HepG2 (cell line): ENCODE measurements around the gene PLOD3. TPM values are rescaled to one million over a fixed set of nuclear protein-coding genes. Genes with fewer than 3 reads are reported as not detected.

Source experiments
- ATAC-seq: fragments of 200-7000 bp; cut with Tn5 transposase; 3 replicates; pipeline ENCODE4 v1.9.1; 2020; ENCODE audit warnings: mild to moderate bottlenecking, moderate library complexity
- BruUV-seq: library from RNA; stranded (reverse); fragments of 400-500 nt; replicated peaks from 2 replicates; lab custom pipeline; 2021; lab: Mats Ljungman, UMichigan
- CTCF ChIA-PET: fragments of 300-600 bp; formaldehyde crosslinking; extraction: SDS; loops from one replicate; lab custom pipeline; 2021; ENCODE audit warnings: low total read pairs, inconsistent platforms, low intra/inter-chr PET ratio; lab: Yijun Ruan, JAX
- POLR2A ChIA-PET: fragments of 350-600 bp; sonication (Branson Sonifier 250); formaldehyde crosslinking; loops from one replicate; lab custom pipeline; 2020; ENCODE audit warnings: antibody characterized with exemption, inconsistent platforms; lab: Yijun Ruan, JAX
- DNase-seq: peaks from one replicate; pipeline ENCODE4 v3.0.0-alpha.2; 2015; ENCODE audit warnings: low spot score
- FAIRE-seq: peaks from 3 replicates; lab custom pipeline; 2011; peaks lifted over from hg19 to GRCh38; lab: Jason Lieb, UNC
- H2AFZ ChIP-seq: one replicate; pipeline ENCODE4 v1.6.1; 2011; ENCODE audit warnings: low read length, inconsistent platforms
- H3K27ac ChIP-seq: fragments of 300-600 bp; 3 replicates; pipeline ENCODE4 v1.8.0; 2011; ENCODE audit warnings: mixed run types, mild to moderate bottlenecking, mixed read lengths, low read length, inconsistent platforms; ENCODE audit not compliant: insufficient read depth; ENCODE audit errors: extremely low read length
- H3K27me3 ChIP-seq, 2 experiments: fragments of 200-600 bp in 1 of 2; 2 replicates in 1 of 2; 3 replicates in 1 of 2; pipeline versions ENCODE4 v1.6.0 to v1.8.0; 2011; ENCODE audit warnings: low read length in 2 of 2, mild to moderate bottlenecking in 2 of 2, moderate library complexity in 2 of 2, inconsistent platforms in 1 of 2; ENCODE audit not compliant: insufficient read depth in 2 of 2, control insufficient read depth in 1 of 2
- H3K36me3 ChIP-seq, 2 experiments: fragments of 200-600 bp in 1 of 2; replicated peaks in 1 of 2; 2 replicates in 1 of 2; 3 replicates in 1 of 2; pipeline versions ENCODE4 v1.5.1 to v1.8.0; 2011; ENCODE audit warnings: low read length in 2 of 2, inconsistent platforms in 1 of 2; ENCODE audit not compliant: insufficient read depth in 2 of 2, control insufficient read depth in 1 of 2
- H3K4me1 ChIP-seq: 2 replicates; pipeline ENCODE4 v1.5.1; 2012; ENCODE audit warnings: low read length, inconsistent platforms; ENCODE audit not compliant: insufficient read depth
- H3K4me2 ChIP-seq: 2 replicates; pipeline ENCODE4 v1.6.0; 2011; ENCODE audit warnings: low read depth, low read length, inconsistent platforms
- H3K4me3 ChIP-seq, 3 experiments: fragments of 200-600 bp in 1 of 3; sonication (generic), shearing (Covaris generic) in 1 of 3; replicated peaks in 1 of 3; 2 replicates each; pipeline ENCODE4 v1.5.1; 2011 to 2016; ENCODE audit warnings: low read length in 3 of 3, inconsistent platforms in 2 of 3, low read depth in 2 of 3, mild to moderate bottlenecking in 2 of 3, control low read depth in 1 of 3, mixed read lengths in 1 of 3; ENCODE audit not compliant: insufficient read depth in 1 of 3
- H3K79me2 ChIP-seq: one replicate; pipeline ENCODE4 v1.6.1; 2011; ENCODE audit warnings: low read length, inconsistent platforms; ENCODE audit not compliant: insufficient read depth
- H3K9ac ChIP-seq: 2 replicates; pipeline ENCODE4 v1.6.0; 2011; ENCODE audit warnings: mild to moderate bottlenecking, low read depth, low read length, inconsistent platforms; ENCODE audit not compliant: insufficient read depth
- H3K9me3 ChIP-seq: 2 replicates; pipeline ENCODE4 v1.5.1; 2012; ENCODE audit warnings: mild to moderate bottlenecking, low read length
- H4K20me1 ChIP-seq: 2 replicates; pipeline ENCODE4 v1.6.0; 2011; ENCODE audit warnings: inconsistent platforms, mild to moderate bottlenecking, low read length, moderate library complexity; ENCODE audit not compliant: insufficient read depth
- FOXO4 ChIP-seq: sonication (generic); formaldehyde crosslinking; conservative IDR thresholded peaks from 2 replicates; pipeline ENCODE4 v1.8.1; 2023; ENCODE audit warnings: missing genetic modification reagents
- KLF12 ChIP-seq: sonication (generic); formaldehyde crosslinking; IDR thresholded peaks from 2 replicates; pipeline ENCODE4 v1.4.0; 2020; ENCODE audit warnings: missing genetic modification reagents, borderline replicate concordance
- MEIS1 ChIP-seq: sonication (generic); formaldehyde crosslinking; IDR thresholded peaks from 2 replicates; pipeline ENCODE4 v1.9.0; 2021; ENCODE audit warnings: mild to moderate bottlenecking, missing genetic modification reagents, moderate library complexity, borderline replicate concordance
- REXO4 ChIP-seq: sonication (generic); formaldehyde crosslinking; IDR thresholded peaks from 2 replicates; pipeline ENCODE4 v1.8.0; 2022; ENCODE audit warnings: missing genetic modification reagents, mild to moderate bottlenecking, borderline replicate concordance
- RFXAP ChIP-seq: sonication (generic); formaldehyde crosslinking; IDR thresholded peaks from 2 replicates; pipeline ENCODE4 v1.4.0; 2020; ENCODE audit warnings: missing genetic modification reagents, borderline replicate concordance
- ZNF121 ChIP-seq: sonication (generic); formaldehyde crosslinking; IDR thresholded peaks from 2 replicates; pipeline ENCODE4 v1.5.0; 2020; ENCODE audit warnings: mild to moderate bottlenecking, missing genetic modification reagents
- WGBS: methylation state at CpG from one replicate; pipeline ENCODE4 v1.1.6; 2017; ENCODE audit warnings: low lambda C conversion rate; 5-methylcytosine and 5-hydroxymethylcytosine counted together
- in situ Hi-C: cut with HindIII; loops from 2 replicates; pipeline ENCODE4 v1.10.0; 2017; ENCODE audit warnings: low pct_unique_long_range_greater_than_20kb; ENCODE audit not compliant: extremely low pct_ligation_motif_present
- intact Hi-C: fragments of 100-400 bp; cut with micrococcal nuclease; formaldehyde crosslinking; loops from one replicate; pipeline ENCODE4 v1.10.0; 2022; ENCODE audit not compliant: unreplicated experiment
- polyA plus RNA-seq, 8 experiments: library from polyadenylated mRNA; depleted of rRNA in 3 of 8; stranded (reverse) in 7 of 8; unstranded in 1 of 8; fragments of >200 nt; fragmentation: Illumina TruSeq in 4 of 8; extraction: Trizol in 4 of 8; gene quantifications; 2 replicates each; pipeline versions ENCODE4 v1.2.1 to v1.2.3, GENCODE V29; 2011 to 2016; ENCODE audit warnings: low read depth in 4 of 8, missing spikeins in 1 of 8, mixed read lengths in 1 of 8; ENCODE audit not compliant: insufficient read depth in 1 of 8
- total RNA-seq, 5 experiments: library from RNA; depleted of rRNA; stranded (reverse); fragments of >200 nt; fragmentation: Illumina TruSeq; extraction: Trizol; gene quantifications; 2 replicates each; pipeline ENCODE4 v1.2.3, GENCODE V29; 2016; ENCODE audit warnings: low read depth in 1 of 5

The PLOD3 gene
- total and polyA plus RNA-seq, 2 of the 13 experiments (the other 11 are each of a cell fraction or from before 2014, with no cell fraction given) = 65.8 to 67.4 TPM

- peaks cover 3% of the 10 kb centered on the region; the same call in 1 of the 2 replicates for H4K20me1 ChIP-seq
- no peaks in the 10 kb centered on the region; a peak in 1 of 5 replicates for H3K27me3 ChIP-seq
- H3K9ac ChIP-seq = peak overlapping the region; percentile 89
- H2AFZ ChIP-seq = no peak overlapping the region
- H3K4me3 ChIP-seq = peak overlapping the region; percentile 74 to 87 (median 84)
- H3K36me3 ChIP-seq = peaks cover 5 to 8% of the 10 kb centered on the region in 2 experiments; a peak in 3 of 5 replicates
- DNase-seq = no peak
- CTCF ChIA-PET = no interaction called here
- in situ Hi-C loops = no loop called here
- H3K27ac ChIP-seq = peak overlapping the region; percentile 99
- 100% methylated on average over 3 of the region's 5 CpGs for WGBS
- intact Hi-C loops = no loop called here
- TF ChIP-seq FOXO4 (CRISPR knock-in tag) = 0 out of 2 replicates have a peak, but pooled peaks have one; percentile 71
- no peak for TF ChIP-seq MEIS1 (CRISPR knock-in tag)
- TF ChIP-seq KLF12 = no peak
- no peak for TF ChIP-seq RFXAP (CRISPR knock-in tag)
- TF ChIP-seq REXO4 = no peak
- TF ChIP-seq ZNF121 (CRISPR knock-in tag) = peak; percentile 94
- peaks cover 43% of the 10 kb centered on the region for H3K4me1 ChIP-seq
- POLR2A ChIA-PET = interaction anchor here (0.9 to 11.6 kb wide), 10 partner anchors 10 to 773 kb away, joined by 3 to 202 read pairs (median 10); partner anchors contain the start of genes CLDN15, FIS1, MEPCE and PLOD3
- no peaks in the 10 kb centered on the region for H3K9me3 ChIP-seq
- peak overlapping the region; percentile 91 for H3K4me2 ChIP-seq
- no peak for FAIRE-seq
- no TSS peak for BruUV-seq
- peaks cover 12% of the 10 kb centered on the region for H3K79me2 ChIP-seq
- no peak for ATAC-seq
These were observed 14.8 kb downstream of the PLOD3 start for GRCh38 chr7:101202603-101202918.
